ENCODE data around the gene MFN2. TPM values are rescaled to one million over a fixed set of nuclear protein-coding genes. Genes with fewer than 3 reads are reported as not detected.

MFN2 gene
- total and polyA plus RNA-seq, 9 donors, result 27.8 to 77.0 (median 55.8) TPM

GRCh38 chr1:11940260-11940921, 39.9 kb upstream of the MFN2 start:
- Histone ChIP-seq H3K9me3 (no peaks in the 10 kb centered on the region), H3K4me1 (ENCODE audit: insufficient read depth) (peaks cover 15% of the 10 kb centered on the region), H3K27me3 (no peaks in the 10 kb centered on the region), H3K27ac (no peak overlapping the region), H3K36me3 (no peaks in the 10 kb centered on the region), H3K4me3 (no peak overlapping the region)
- TF ChIP-seq CTCF (IDR thresholded peaks at IDR 0.05), result no peak
- TF ChIP-seq POLR2A (IDR thresholded peaks at IDR 0.05), result no peak
- TF ChIP-seq EP300 (IDR thresholded peaks at IDR 0.05), result no peak
- WGBS, 3 donors, result 67 to 73% (median 71%) methylated on average over 9 of the region's 9 CpGs
- DNase-seq, result no peak
- intact Hi-C loops (cut with DNase I), result no loop called here

DNA sequence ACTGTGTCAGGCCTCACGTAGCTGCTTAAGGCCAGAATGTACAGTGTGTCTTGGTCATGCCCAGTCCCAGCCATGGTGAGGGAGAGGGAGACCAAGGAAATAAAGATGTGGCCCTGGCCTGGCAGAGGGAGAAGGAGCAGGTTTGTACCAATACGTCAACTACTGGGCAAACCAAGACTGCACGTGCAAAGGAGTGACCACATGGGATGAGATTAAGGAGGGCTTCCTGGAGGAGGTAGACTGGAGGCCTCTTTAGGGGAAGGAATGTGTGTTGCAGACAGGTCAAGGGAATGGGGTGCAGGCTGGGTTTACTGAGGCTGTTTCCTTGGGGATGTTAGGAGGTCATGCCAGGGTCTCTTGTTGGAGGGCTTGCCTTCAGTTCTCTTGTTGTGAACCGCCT, 38.0 kb upstream of the MFN2 start:
- intact Hi-C loops (cut with DNase I), result no loop called here
- Histone ChIP-seq H3K4me1 (ENCODE audit: insufficient read depth) (peaks cover 15% of the 10 kb centered on the region), H3K27ac (no peak overlapping the region), H3K36me3 (no peaks in the 10 kb centered on the region), H3K4me3 (no peak overlapping the region), H3K27me3 (no peaks in the 10 kb centered on the region), H3K9me3 (no peaks in the 10 kb centered on the region)
- TF ChIP-seq EP300 (IDR thresholded peaks at IDR 0.05) (no peak), CTCF (IDR thresholded peaks at IDR 0.05) (no peak), POLR2A (IDR thresholded peaks at IDR 0.05) (no peak)
- DNase-seq, result no peak
- 82 to 83% (median 83%) methylated on average over 4 of the region's 4 CpGs for WGBS, 3 donors

GRCh38 chr1:11943619-11944018, 36.6 kb upstream of the MFN2 start:
- 81 to 87% (median 82%) methylated on average over 4 of the region's 4 CpGs for WGBS, 3 donors
- no peak overlapping the region for H3K4me3 ChIP-seq
- H3K36me3 ChIP-seq, result no peaks in the 10 kb centered on the region
- H3K4me1 ChIP-seq (ENCODE audit: insufficient read depth), result peaks cover 9% of the 10 kb centered on the region
- no peak for DNase-seq
- no peaks in the 10 kb centered on the region for H3K9me3 ChIP-seq
- H3K27me3 ChIP-seq, result no peaks in the 10 kb centered on the region
- H3K27ac ChIP-seq, result no peak overlapping the region
- intact Hi-C loops (cut with DNase I), result no loop called here
- TF ChIP-seq EP300 (IDR thresholded peaks at IDR 0.05), result no peak
- TF ChIP-seq POLR2A (IDR thresholded peaks at IDR 0.05), result no peak
- TF ChIP-seq CTCF (IDR thresholded peaks at IDR 0.05), result no peak

- Histone ChIP-seq H3K4me3 (no peak overlapping the region), H3K4me1 (ENCODE audit: insufficient read depth) (peaks cover 3% of the 10 kb centered on the region), H3K36me3 (no peaks in the 10 kb centered on the region), H3K27ac (no peak overlapping the region), H3K27me3 (no peaks in the 10 kb centered on the region), H3K9me3 (no peaks in the 10 kb centered on the region)
- intact Hi-C loops (cut with DNase I), result no loop called here
- 70 to 72% (median 72%) methylated on average over 12 of the region's 12 CpGs for WGBS, 3 donors
- no peak for DNase-seq
- TF ChIP-seq CTCF (IDR thresholded peaks at IDR 0.05) (no peak), EP300 (IDR thresholded peaks at IDR 0.05) (no peak), POLR2A (IDR thresholded peaks at IDR 0.05) (no peak)
These were observed 35.8 kb upstream of the MFN2 start for GRCh38 chr1:11944358-11944931.
